Coronary artery (tissue), 2 donors: ENCODE results near the gene MME.

ENCODE experiments used
- DNase-seq: peaks from one replicate; pipeline ENCODE4 v3.0.0-alpha.2; 2017; ENCODE audit warnings: low spot score
- H3K27ac ChIP-seq, 2 donors: fragments of 200-600 bp; sonication (generic); one replicate each; pipeline ENCODE4 v1.5.1; 2016 to 2019
- H3K4me3 ChIP-seq: fragments of 200-600 bp; sonication (generic); 2 replicates; pipeline ENCODE4 v1.5.1; 2016; ENCODE audit warnings: mild to moderate bottlenecking, moderate library complexity
- TF ChIP-seq, protein P1 (sequence below): fragments of 200-600 bp; sonication (generic); IDR thresholded peaks from one replicate; pipeline ENCODE4 v1.5.1; 2019; ENCODE audit warnings: antibody characterized with exemption

Gene MME

DNA sequence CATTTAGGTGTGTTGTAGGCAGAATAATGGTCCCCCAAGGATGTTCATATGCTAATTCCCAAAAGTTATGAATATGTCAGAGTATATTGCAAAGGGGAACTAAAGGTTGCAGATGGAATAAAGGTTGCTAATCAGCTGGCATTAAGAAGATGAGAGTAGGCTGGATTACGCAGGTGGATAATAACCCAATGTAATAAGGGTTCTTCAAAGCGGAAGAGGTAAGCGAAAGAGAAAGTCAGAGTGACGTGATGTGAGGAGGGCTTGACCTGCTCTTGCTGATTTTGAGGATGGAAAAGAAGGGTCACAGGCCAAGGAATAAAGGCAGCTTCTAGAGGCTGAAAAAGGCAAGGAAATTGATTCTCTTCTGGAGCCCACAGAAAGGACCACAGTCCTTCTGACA, 109.4 kb downstream of the MME start:
- no peak for DNase-seq
- TF ChIP-seq, protein P1, sequence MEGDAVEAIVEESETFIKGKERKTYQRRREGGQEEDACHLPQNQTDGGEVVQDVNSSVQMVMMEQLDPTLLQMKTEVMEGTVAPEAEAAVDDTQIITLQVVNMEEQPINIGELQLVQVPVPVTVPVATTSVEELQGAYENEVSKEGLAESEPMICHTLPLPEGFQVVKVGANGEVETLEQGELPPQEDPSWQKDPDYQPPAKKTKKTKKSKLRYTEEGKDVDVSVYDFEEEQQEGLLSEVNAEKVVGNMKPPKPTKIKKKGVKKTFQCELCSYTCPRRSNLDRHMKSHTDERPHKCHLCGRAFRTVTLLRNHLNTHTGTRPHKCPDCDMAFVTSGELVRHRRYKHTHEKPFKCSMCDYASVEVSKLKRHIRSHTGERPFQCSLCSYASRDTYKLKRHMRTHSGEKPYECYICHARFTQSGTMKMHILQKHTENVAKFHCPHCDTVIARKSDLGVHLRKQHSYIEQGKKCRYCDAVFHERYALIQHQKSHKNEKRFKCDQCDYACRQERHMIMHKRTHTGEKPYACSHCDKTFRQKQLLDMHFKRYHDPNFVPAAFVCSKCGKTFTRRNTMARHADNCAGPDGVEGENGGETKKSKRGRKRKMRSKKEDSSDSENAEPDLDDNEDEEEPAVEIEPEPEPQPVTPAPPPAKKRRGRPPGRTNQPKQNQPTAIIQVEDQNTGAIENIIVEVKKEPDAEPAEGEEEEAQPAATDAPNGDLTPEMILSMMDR: no peak

DNA sequence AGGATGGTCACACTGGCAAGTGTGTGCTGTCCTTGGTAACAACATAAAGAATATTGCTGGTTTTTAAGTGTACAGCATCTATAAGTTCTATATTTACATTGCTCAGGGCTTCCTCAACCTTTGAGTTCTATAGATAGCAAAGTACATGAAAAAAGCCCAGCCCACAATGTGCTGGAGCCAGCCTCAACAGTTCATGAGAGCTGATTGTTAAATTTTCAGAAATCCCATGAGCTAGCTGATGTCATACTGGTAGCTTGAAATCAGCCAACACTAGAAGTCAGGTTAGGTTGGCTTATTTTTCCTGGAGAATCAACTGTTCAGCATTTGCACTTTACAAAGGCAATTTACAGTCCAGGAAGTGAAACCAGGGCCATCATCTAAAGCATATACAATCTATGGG, 110.6 kb downstream of the MME start:
- no peak overlapping the region for H3K27ac ChIP-seq
- H3K4me3 ChIP-seq: no peak overlapping the region
- TF ChIP-seq, protein P1: no peak
- DNase-seq: no peak

More for the DNA sequence above, 109.4 kb downstream of the MME start:
- H3K4me3 ChIP-seq: no peak overlapping the region
- H3K27ac ChIP-seq: no peak overlapping the region

DNA sequence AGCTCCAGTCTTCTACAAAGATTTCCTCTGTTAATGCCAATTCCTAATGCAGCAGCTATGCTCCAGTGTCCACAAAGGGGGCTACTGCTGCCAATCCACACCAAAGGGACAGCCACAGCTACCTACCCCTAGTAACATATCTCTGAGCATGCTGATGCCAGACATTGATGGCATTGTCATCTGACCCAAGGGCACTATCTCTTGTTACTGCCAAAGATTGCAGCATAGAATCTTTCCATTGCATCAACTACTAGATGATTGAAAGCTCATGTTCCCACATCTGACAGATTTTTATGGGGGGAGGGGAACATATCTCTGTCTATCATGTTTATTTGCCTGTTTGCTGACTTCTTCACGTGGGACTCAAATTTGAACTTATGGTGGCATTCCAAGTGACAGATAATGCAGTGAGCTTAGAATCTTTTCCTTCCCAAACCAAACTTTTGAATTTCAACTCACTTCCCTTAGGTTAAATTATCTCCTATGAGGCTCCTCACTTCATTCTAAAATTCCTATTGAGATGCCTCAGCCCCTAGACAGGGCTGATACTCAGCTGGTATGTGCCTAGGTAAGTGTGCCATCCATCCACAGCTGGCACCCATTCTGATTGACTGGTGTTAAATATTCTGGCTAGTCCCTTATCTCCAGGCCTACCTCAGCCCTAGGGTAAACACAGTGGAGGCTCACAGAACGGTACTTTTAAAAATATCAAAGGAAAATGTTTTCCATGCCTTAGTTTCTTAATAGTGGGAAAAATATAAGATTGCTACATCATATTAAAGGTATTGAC, 113.0 kb downstream of the MME start:
- TF ChIP-seq, protein P1: no peak
- Histone ChIP-seq H3K27ac (no peak overlapping the region), H3K4me3 (no peak overlapping the region)
- no peak for DNase-seq

DNA sequence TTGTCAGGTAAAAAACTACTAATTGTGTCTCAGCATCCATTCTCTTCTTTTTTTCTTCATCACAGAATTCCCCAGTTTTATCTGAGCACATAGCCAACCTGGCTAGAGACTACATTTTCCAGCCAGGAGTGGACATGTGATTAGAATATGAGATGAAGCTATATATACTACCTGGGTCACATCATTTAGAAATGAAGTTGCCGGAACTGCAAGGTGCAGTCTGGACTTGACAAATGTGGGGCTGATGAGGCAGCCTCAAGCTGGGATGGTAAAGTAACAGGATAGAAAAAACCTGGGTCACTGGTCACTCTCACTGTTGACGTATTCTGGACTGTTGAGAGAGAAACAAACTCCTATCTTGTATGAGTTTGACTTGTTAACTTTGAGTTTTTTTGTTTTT, 113.7 kb downstream of the MME start:
- TF ChIP-seq, protein P1: no peak
- no peak overlapping the region for H3K27ac ChIP-seq
- DNase-seq: no peak

DNA sequence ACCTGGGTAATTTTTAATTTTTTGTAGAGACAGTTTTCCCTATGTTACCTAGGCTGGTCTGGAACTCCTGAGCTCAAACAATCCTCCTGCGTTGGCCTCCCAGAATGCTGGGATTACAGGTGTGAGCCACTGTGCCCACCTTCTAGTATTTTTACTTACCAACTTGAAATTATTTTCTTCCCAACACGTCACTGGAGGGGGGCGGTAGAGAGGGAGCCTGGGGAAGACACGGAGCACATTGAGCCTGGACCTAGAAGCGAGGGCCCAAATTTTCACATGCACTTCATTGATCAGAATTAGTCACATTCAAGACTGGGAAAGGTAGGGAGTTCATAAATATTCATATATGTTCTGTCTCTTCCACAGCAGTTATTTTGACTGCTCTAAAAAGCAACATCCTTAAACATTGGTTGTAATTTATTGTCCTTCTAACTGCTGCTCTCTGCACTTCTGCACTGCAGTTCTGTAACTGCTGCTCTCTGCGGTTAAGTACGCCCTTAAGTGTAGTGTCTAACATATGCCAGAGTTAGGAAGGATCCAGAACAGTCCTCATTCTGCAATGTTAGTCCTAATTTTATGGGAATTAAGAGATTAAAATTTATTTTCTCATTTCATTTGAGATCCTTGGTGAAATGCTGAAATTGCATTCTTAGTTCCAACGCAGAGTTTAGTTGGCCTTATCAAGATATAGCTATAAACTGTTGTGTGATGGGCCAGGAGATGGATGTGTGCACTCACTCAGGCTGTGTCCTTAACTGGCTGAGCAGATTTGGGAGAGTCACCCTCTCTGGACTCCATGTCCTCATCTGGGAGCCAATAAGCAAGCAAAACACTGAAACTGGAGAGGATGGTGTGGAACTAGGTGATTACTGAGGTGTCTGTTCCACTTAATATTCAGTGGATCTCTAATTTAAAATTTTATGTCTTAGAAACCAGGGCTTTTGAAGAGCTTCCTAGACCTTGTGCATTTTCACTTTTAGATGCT, 115.1 kb downstream of the MME start:
- TF ChIP-seq, protein P1: no peak
- no peak for DNase-seq
- Histone ChIP-seq H3K27ac (no peak overlapping the region), H3K4me3 (no peak overlapping the region)

More for the DNA sequence above, 113.7 kb downstream of the MME start:
- H3K4me3 ChIP-seq: no peak overlapping the region

DNA sequence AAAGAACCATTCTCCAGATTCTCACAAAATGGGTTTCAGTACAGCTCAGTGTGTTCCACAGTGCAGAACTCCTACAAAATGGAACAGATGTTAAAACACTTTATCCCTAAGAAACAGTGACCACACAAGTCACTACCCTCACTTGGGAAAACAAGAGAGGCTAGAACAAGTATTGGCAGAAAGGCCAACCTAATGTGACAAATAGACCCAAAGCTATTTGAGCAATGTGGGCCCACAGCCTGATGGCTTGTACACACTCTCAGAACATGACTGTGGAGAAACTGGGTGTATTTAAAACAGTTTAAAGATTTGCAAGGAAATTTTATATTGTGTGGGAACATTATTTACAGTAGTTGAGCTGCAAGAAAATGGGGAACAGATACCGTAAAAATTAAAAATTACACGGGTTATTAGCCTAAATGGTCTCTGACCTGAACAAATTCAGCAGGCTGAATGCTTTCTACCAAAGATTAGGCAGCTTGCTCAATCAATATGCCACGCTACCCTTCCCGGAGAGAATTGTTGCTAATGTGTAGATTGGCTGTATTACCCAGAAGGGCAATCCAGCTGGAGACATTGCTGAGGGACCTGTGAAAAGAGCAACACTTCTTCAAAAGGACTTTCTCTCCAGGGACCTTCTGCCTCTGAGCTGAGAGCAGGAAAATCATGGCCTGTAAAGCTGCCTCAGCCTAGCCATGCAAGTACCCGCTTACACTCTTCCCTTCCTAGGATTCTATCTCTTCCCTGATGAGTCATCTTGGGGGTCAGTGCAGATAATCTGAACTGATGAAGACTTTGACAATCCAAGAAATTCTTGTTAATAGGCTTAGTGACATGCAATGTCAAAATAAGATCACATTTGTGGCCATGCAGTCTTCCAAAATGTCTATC, 116.3 kb downstream of the MME start:
- H3K27ac ChIP-seq: peak overlapping the region in 1 of 2 donors; percentile 7
- TF ChIP-seq, protein P1: no peak
- H3K4me3 ChIP-seq: no peak overlapping the region
- no peak for DNase-seq
